SK-N-SH (cell line): ENCODE results near the gene ZXDC. TPM values are rescaled to one million over a fixed set of nuclear protein-coding genes. Genes with fewer than 3 reads are reported as not detected.

Source experiments
- CTCF ChIA-PET: fragments of 300-600, 350-600 bp; formaldehyde crosslinking; extraction: SDS; loops from one replicate; lab custom pipeline; 2021; lab: Yijun Ruan, JAX
- POLR2A ChIA-PET: fragments of 350-600 bp; sonication (Branson Sonifier 250); formaldehyde crosslinking; extraction: SDS; loops from one replicate; lab custom pipeline; 2020; ENCODE audit warnings: antibody characterized with exemption, inconsistent platforms; lab: Yijun Ruan, JAX
- DNase-seq: peaks from one replicate; pipeline ENCODE4 v3.0.0; 2012
- H2AFZ ChIP-seq: fragments of 200-600 bp; sonication (generic); 2 replicates; pipeline ENCODE4 v1.8.1; 2016; ENCODE audit warnings: antibody characterized with exemption, mild to moderate bottlenecking, low read depth
- H3F3A ChIP-seq: fragments of 200-600 bp; sonication (generic); replicated peaks from 2 replicates; pipeline ENCODE3; 2016; ENCODE audit warnings: antibody characterized with exemption, mild to moderate bottlenecking; ENCODE audit not compliant: insufficient read depth
- H3K27ac ChIP-seq, 2 experiments: fragments of 200-500 bp in 1 of 2; fragments of 200-600 bp in 1 of 2; sonication (Bioruptor generic) in 1 of 2; sonication (generic), shearing (Covaris generic) in 1 of 2; 2 replicates each; pipeline versions ENCODE4 v1.5.1 to v1.6.1; 2014 to 2016; ENCODE audit warnings: low read depth in 2 of 2, inconsistent platforms in 1 of 2, low read length in 1 of 2, mild to moderate bottlenecking in 1 of 2, mixed read lengths in 1 of 2
- H3K27me3 ChIP-seq: fragments of 200-600 bp; sonication (generic), shearing (Covaris generic); 2 replicates; pipeline ENCODE4 v1.6.1; 2016; ENCODE audit warnings: mixed run types; ENCODE audit not compliant: insufficient read depth
- H3K36me3 ChIP-seq, 2 experiments: fragments of 200-500 bp in 1 of 2; fragments of 200-600 bp in 1 of 2; sonication (Bioruptor generic) in 1 of 2; sonication (generic) in 1 of 2; replicated peaks in 1 of 2; 2 replicates each; pipeline versions ENCODE3 to v1.5.1; 2014 to 2016; ENCODE audit warnings: low read length in 1 of 2, mild to moderate bottlenecking in 1 of 2; ENCODE audit not compliant: insufficient read depth in 2 of 2, control insufficient read depth in 1 of 2
- H3K4me1 ChIP-seq, 2 experiments: fragments of 200-500 bp in 1 of 2; fragments of 200-600 bp in 1 of 2; sonication (Bioruptor generic) in 1 of 2; sonication (generic), shearing (Covaris generic) in 1 of 2; 2 replicates each; pipeline versions ENCODE4 v1.5.1 to v1.6.1; 2014 to 2016; ENCODE audit warnings: low read depth in 1 of 2, low read length in 1 of 2, mixed run types in 1 of 2; ENCODE audit not compliant: insufficient read depth in 2 of 2, control insufficient read depth in 1 of 2
- H3K4me2 ChIP-seq: fragments of 200-600 bp; sonication (generic), shearing (Covaris generic); 2 replicates; pipeline ENCODE4 v1.6.1; 2017; ENCODE audit warnings: mixed run types
- H3K4me3 ChIP-seq, 2 experiments: fragments of 200-500 bp in 1 of 2; fragments of 200-600 bp in 1 of 2; sonication (Bioruptor generic) in 1 of 2; sonication (generic), shearing (Covaris generic) in 1 of 2; 2 replicates each; pipeline versions ENCODE4 v1.5.1 to v1.8.1; 2014 to 2016; ENCODE audit warnings: low read depth in 2 of 2, inconsistent platforms in 1 of 2, low read length in 1 of 2, mild to moderate bottlenecking in 1 of 2, mixed read lengths in 1 of 2, moderate library complexity in 1 of 2
- H3K79me2 ChIP-seq: fragments of 200-600 bp; sonication (generic); 2 replicates; pipeline ENCODE4 v1.8.1; 2017; ENCODE audit warnings: mild to moderate bottlenecking; ENCODE audit not compliant: insufficient read depth
- H3K9ac ChIP-seq: fragments of 200-600 bp; sonication (generic); 2 replicates; pipeline ENCODE4 v1.6.1; 2017; ENCODE audit warnings: mixed run types
- H3K9me2 ChIP-seq: fragments of 200-600 bp; sonication (generic); 2 replicates; pipeline ENCODE4 v1.6.1; 2017; ENCODE audit warnings: mixed run types
- H3K9me3 ChIP-seq: fragments of 200-600 bp; sonication (generic); 2 replicates; pipeline ENCODE4 v1.6.1; 2017; ENCODE audit warnings: mixed run types, mild to moderate bottlenecking, moderate library complexity
- H4K20me1 ChIP-seq: fragments of 200-600 bp; sonication (generic); 2 replicates; pipeline ENCODE4 v1.6.1; 2017; ENCODE audit warnings: mild to moderate bottlenecking, mixed run types; ENCODE audit not compliant: insufficient read depth
- CTCF ChIP-seq: fragments of 200-600 bp; sonication (generic); IDR thresholded peaks from 2 replicates; pipeline ENCODE4 v1.6.1; 2017; ENCODE audit warnings: antibody characterized with exemption, mild to moderate bottlenecking, moderate library complexity
- ELF1 ChIP-seq: IDR thresholded peaks from 2 replicates; pipeline ENCODE4 v1.4.0; 2012
- EZH2phosphoT487 ChIP-seq: fragments of 200-600 bp; sonication (generic); IDR thresholded peaks from 2 replicates; pipeline ENCODE4 v1.6.1; 2017; ENCODE audit warnings: low read depth, mixed run types, mild to moderate bottlenecking, antibody characterized with exemption, moderate library complexity, borderline replicate concordance
- FOSL2 ChIP-seq: IDR thresholded peaks from 2 replicates; pipeline ENCODE4 v1.4.0; 2012; ENCODE audit warnings: low read depth, mild to moderate bottlenecking, moderate library complexity, borderline replicate concordance
- GABPA ChIP-seq: IDR thresholded peaks from 2 replicates; pipeline ENCODE4 v1.4.0; 2012; ENCODE audit warnings: low read depth, mild to moderate bottlenecking
- IRF3 ChIP-seq: fragments of 150-350 bp; IDR thresholded peaks from 2 replicates; pipeline ENCODE4 v1.6.1; 2016; ENCODE audit warnings: mild to moderate bottlenecking, low read depth, low read length
- JUND ChIP-seq: IDR thresholded peaks from 2 replicates; pipeline ENCODE4 v1.4.0; 2012
- MAX ChIP-seq: IDR thresholded peaks from 2 replicates; pipeline ENCODE4 v1.4.0; 2012; ENCODE audit warnings: low read depth
- PBX3 ChIP-seq: IDR thresholded peaks from 2 replicates; pipeline ENCODE4; 2012
- RAD21 ChIP-seq: IDR thresholded peaks from 2 replicates; pipeline ENCODE4 v1.6.1; 2012; ENCODE audit warnings: mild to moderate bottlenecking, low read length
- RCOR1 ChIP-seq: fragments of 150-350 bp; IDR thresholded peaks from 2 replicates; pipeline ENCODE4 v1.6.1; 2017; ENCODE audit warnings: antibody characterized with exemption, low read length
- RXRA ChIP-seq: IDR thresholded peaks from 2 replicates; pipeline ENCODE4 v1.4.0; 2012; ENCODE audit warnings: low read depth, mild to moderate bottlenecking, borderline replicate concordance
- SIN3A ChIP-seq: IDR thresholded peaks from 2 replicates; pipeline ENCODE4 v1.6.1; 2012; ENCODE audit warnings: low read depth, mild to moderate bottlenecking, low read length, moderate library complexity, borderline replicate concordance
- USF1 ChIP-seq: IDR thresholded peaks from 2 replicates; pipeline ENCODE4 v1.4.0; 2012; ENCODE audit warnings: low read depth, borderline replicate concordance
- WGBS: methylation state at CpG from one replicate; pipeline ENCODE4 v1.1.6; 2017; ENCODE audit warnings: low lambda C conversion rate; 5-methylcytosine and 5-hydroxymethylcytosine counted together
- polyA plus RNA-seq, 3 experiments: library from polyadenylated mRNA; depleted of rRNA; stranded (reverse); fragments of >200 nt; gene quantifications; 2 replicates each; pipeline ENCODE4 v1.2.3, GENCODE V29; 2012
- TF ChIP-seq, protein P1 (sequence below): IDR thresholded peaks from 2 replicates; pipeline ENCODE4 v1.4.0; 2012; ENCODE audit warnings: low read depth, borderline replicate concordance

Gene ZXDC
- polyA plus RNA-seq, 1 of the 3 experiments (the other 2 are of a cell fraction) = 8.5 TPM

DNA sequence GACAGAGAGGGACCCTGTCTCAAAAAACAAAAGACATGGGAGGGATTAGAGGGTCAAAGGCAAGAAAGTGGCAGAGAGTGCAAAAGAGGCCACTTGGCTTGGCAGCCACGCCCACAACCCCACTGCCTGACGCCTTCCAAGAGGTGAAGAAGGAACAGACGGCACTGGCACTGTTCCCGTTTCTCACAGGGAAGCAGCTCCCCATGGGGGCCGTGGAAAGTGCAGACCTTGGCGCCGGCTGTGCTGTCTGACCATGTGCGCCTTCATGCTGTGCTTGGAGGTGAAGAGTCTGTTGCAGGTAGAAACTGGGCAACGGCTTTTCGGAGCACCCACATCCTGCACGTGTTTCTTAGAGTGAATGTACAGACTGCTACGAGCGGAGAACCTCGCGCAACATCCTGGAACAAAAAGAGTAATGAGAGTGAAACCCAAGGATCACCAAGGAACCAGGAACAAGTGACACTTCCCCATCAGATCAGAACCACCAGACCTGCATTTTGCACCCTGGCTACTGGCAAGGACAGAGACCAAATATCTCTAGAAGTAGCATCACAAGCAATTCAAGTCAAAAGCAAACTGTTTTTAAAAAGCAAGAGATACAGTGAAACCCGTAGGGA is 9.7 kb downstream of the ZXDC start:
- 96% methylated on average over 13 of the region's 16 CpGs for WGBS
- POLR2A ChIA-PET = no interaction called here
- CTCF ChIA-PET = interaction anchor here (4.1 kb wide), 1 partner anchor 9 kb away, joined by 20 read pairs; the partner anchor contains the start of gene ZXDC
- H3K4me3 ChIP-seq = no peak overlapping the region
- H3K36me3 ChIP-seq = peaks cover 33 to 96% of the 10 kb centered on the region in 2 experiments
- no peak overlapping the region for H2AFZ ChIP-seq
- TF ChIP-seq RCOR1 (no peak), GABPA (no peak), RAD21 (no peak), JUND (no peak), EZH2phosphoT487 (no peak), CTCF (no peak)
- TF ChIP-seq, protein P1, sequence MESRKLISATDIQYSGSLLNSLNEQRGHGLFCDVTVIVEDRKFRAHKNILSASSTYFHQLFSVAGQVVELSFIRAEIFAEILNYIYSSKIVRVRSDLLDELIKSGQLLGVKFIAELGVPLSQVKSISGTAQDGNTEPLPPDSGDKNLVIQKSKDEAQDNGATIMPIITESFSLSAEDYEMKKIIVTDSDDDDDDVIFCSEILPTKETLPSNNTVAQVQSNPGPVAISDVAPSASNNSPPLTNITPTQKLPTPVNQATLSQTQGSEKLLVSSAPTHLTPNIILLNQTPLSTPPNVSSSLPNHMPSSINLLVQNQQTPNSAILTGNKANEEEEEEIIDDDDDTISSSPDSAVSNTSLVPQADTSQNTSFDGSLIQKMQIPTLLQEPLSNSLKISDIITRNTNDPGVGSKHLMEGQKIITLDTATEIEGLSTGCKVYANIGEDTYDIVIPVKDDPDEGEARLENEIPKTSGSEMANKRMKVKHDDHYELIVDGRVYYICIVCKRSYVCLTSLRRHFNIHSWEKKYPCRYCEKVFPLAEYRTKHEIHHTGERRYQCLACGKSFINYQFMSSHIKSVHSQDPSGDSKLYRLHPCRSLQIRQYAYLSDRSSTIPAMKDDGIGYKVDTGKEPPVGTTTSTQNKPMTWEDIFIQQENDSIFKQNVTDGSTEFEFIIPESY = no peak
- DNase-seq = no peak
- H3K27me3 ChIP-seq = no peaks in the 10 kb centered on the region
- H4K20me1 ChIP-seq = peaks cover 12% of the 10 kb centered on the region; the same call in 1 of the 2 replicates
- no peaks in the 10 kb centered on the region; a peak in 1 of 4 replicates for H3K4me1 ChIP-seq
- H3K9ac ChIP-seq = no peak overlapping the region
- H3F3A ChIP-seq = no peaks in the 10 kb centered on the region
- peaks cover 40% of the 10 kb centered on the region; the same call in 1 of the 2 replicates for H3K79me2 ChIP-seq
- no peaks in the 10 kb centered on the region for H3K9me3 ChIP-seq
- no peak overlapping the region for H3K27ac ChIP-seq
- H3K9me2 ChIP-seq = no peaks in the 10 kb centered on the region
- no peak overlapping the region for H3K4me2 ChIP-seq

DNA sequence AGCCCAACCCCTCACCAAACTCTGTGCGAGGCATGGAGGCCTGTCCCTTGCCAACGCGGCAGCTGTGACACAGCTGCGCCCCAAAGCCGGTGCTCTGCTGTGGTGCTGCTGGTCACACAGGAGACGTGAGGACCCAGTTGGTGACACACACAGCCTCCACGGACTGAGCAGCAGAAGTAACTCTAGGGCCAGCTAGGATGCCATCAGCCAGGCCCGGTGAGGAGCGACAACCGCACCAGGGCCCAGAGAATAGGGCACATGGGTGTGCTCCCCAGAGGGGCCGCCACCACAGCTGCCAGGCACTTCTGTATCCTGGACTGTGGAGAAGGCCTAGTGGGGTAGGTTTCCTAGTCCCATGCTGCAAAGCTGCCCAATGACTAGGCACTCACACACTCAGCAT is 10.7 kb downstream of the ZXDC start:
- no peak overlapping the region for H3K4me3 ChIP-seq
- H3K27ac ChIP-seq = no peak overlapping the region
- no peaks in the 10 kb centered on the region for H3F3A ChIP-seq
- no peaks in the 10 kb centered on the region for H3K9me3 ChIP-seq
- no peak for DNase-seq
- TF ChIP-seq RCOR1 = no peak
- TF ChIP-seq EZH2phosphoT487 = no peak
- TF ChIP-seq, protein P1 = no peak
- TF ChIP-seq IRF3 = no peak
- no peak for TF ChIP-seq FOSL2
- no peak for TF ChIP-seq ELF1
- no peak for TF ChIP-seq GABPA
- TF ChIP-seq SIN3A = no peak
- TF ChIP-seq USF1 = no peak
- no peak for TF ChIP-seq RXRA
- no peak for TF ChIP-seq MAX
- no peak for TF ChIP-seq PBX3
- H3K4me2 ChIP-seq = no peak overlapping the region
- POLR2A ChIA-PET = no interaction called here
- H3K9me2 ChIP-seq = no peaks in the 10 kb centered on the region
- H3K9ac ChIP-seq = no peak overlapping the region
- CTCF ChIA-PET = interaction anchor here (1.1 to 4.1 kb wide), 2 partner anchors 10 to 13 kb away, joined by 3 to 20 read pairs; partner anchors contain the start of gene ZXDC
- H3K79me2 ChIP-seq = peaks cover 29% of the 10 kb centered on the region; the same call in 1 of the 2 replicates
- 100% methylated on average over 1 of the region's 11 CpGs for WGBS
- H3K36me3 ChIP-seq = peaks cover 24 to 96% of the 10 kb centered on the region in 2 experiments
- no peaks in the 10 kb centered on the region; a peak in 1 of 4 replicates for H3K4me1 ChIP-seq
- peaks cover 11% of the 10 kb centered on the region; the same call in 1 of the 2 replicates for H4K20me1 ChIP-seq
- H3K27me3 ChIP-seq = no peaks in the 10 kb centered on the region
- no peak overlapping the region for H2AFZ ChIP-seq
